PC-9 (cell line): ENCODE data around the gene IL9R.

ENCODE experiments used
- CTCF ChIP-seq: fragments of 200-600 bp; sonication (generic); conservative IDR thresholded peaks from 2 replicates; pipeline ENCODE4 v1.6.1; 2017; ENCODE audit warnings: mixed run types, antibody characterized with exemption, mild to moderate bottlenecking, moderate library complexity
- EZH2 ChIP-seq: fragments of 200-600 bp; sonication (generic); IDR thresholded peaks from 2 replicates; pipeline ENCODE4 v1.8.0; 2017; ENCODE audit warnings: antibody characterized with exemption, low read depth

- no peak for TF ChIP-seq CTCF
- TF ChIP-seq EZH2: no peak
These were observed 39.7 kb upstream of the IL9R start for GRCh38 chrX:155957843-155958242.
